HL-60/S4 treated with phorbol 12-myristate 13-acetate at 8.2 ng/mL for 4 days and 3 days (cell line): ENCODE data around the gene CES1.
"Not testable (repeated sequence)": the region's sequence is repeated elsewhere in the genome, so short reads cannot be mapped to it uniquely, and the experiment has no call there.

ENCODE experiments used
- in situ Hi-C: fragments of 300-500 bp; cut with MboI; formaldehyde crosslinking; loops from 2 replicates; pipeline ENCODE4 v1.15.0; 2022; ENCODE audit warnings: low sequenced_read_pairs

Gene CES1

DNA sequence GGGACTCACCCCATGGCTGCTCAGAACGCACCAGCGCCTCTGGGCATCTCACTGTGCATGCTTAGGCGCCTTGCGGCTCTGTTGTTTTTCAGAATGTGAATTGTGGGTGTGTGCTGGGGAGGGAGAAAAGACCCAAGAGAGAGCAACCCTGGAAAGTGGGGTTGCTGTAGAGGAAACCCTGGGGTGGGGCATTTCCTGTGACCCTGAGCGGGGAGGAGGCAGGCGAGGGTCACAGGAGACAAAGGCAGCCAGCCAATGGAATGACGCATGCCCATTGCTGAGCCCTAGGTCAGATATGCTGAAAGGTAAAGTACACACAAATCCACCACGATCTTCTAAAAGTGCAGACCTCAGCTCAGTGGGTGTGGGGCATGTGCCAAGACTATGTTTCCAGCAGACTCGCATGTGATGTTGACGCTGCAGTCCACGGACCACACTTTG is 39.9 kb downstream of the CES1 start:
- in situ Hi-C loops: not testable (repeated sequence)

- in situ Hi-C loops: not testable (repeated sequence)
Measured at GRCh38 chr16:55791512-55791911, 41.4 kb downstream of the CES1 start.

- in situ Hi-C loops: not testable (repeated sequence)
Measured at GRCh38 chr16:55790240-55790639, 42.7 kb downstream of the CES1 start.

- in situ Hi-C loops: not testable (repeated sequence)
Measured at GRCh38 chr16:55782793-55783091, 50.2 kb downstream of the CES1 start.

GRCh38 chr16:55782091-55782792 is 50.7 kb downstream of the CES1 start:
- in situ Hi-C loops: not testable (repeated sequence)

- in situ Hi-C loops: not testable (repeated sequence)
Measured at GRCh38 chr16:55781456-55781855, 51.4 kb downstream of the CES1 start.

DNA sequence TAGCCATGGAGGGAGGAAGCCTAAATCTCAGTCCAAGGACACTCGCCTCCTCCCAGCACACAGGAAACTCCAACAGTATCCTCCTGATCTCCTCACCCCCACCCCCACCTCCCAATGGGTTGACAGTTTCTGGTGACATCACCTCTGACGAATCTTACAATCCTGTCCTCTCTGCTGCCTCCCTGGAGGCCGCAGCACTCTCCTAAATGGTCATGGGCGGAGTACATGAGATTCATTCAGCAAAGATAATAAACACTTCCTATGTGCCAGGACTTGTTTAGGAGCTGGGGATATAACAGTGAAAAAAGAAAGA is 52.8 kb downstream of the CES1 start:
- in situ Hi-C loops: not testable (repeated sequence)

DNA sequence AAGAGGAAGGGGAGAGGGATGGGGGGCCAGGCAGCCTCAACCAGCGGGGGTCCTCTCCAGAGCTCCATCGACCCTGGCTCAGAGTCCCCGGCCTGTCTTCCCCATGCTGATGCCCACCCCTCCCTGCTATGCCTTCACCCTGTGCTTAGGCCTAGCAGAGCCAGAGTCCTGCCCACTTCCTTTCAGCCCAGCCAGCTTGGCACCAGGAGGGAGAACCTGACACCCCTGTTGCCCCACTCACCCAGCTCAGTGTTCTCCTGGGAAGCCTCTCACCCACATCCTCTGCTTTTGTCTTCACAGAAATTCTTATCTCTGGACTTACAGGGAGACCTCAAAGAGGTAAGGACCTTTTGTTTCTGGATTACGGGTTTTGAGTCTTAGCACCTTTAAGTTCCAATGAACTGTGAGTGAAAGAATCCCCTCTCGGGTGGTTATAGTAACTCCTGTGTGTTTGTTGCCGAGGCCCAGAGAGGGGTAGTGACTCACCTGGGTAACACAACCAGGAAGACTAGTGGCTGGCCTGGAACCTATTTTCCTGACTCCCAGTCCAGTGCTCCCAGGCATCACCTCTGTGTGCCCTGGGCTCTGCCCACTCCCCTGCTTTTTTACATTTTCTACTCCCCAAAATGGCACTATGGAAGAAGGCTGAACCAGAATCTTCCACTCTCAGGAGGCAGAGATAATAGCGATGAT is 53.3 kb downstream of the CES1 start:
- in situ Hi-C loops: no loop called here

- in situ Hi-C loops: no loop called here
Measured at GRCh38 chr16:55778757-55779156, 54.1 kb downstream of the CES1 start.

DNA sequence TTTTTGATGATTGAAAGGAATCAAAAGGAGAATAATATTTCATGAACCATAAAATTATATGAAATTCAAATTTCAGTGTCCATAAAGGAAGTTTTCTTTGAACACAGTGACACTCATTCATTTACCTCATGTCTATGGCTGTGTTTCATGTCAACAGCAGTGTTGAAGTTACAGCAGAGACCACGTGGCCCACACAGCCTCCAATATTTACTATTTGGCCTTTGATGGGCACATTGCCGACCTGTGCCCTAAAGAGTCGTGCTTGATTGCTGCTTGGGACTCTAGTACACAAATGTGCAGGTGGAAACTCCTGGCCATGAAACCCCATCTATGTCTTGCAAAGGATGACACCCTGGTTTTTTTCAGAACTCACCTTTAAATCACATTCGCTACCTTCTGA is 57.0 kb downstream of the CES1 start:
- in situ Hi-C loops: no loop called here

DNA sequence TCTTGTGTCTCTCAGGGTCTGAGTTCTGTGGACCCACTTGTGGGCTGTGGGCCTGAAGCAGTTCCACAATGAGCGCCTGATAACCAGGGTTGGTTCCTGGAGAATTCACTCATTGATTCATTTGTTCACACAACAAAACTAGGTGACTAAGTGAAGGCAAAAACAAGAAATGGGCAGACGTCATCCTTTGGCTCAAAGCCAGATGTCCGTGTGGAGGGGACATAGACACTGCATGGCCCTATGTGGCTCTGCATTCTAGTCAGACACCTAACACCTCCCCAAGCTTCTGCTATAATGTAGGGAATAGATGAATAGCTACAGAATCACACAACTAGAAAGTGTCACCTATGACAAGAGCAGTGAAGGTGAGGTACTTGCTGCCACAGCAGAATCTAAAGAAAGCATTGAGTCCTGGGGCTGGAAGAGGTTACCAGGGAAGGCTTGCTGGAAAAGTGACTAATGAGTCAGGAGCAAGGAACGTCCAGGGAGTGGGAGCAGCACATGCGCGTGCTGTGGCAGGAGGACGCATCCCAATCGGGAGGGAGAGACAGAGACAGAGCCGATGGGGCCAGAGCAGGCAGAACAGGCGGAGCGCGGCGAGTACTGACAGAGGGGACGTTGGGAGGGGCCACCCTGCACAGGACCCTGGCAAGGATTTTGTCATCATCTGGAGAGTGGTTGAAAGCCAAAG is 58.9 kb downstream of the CES1 start:
- in situ Hi-C loops: no loop called here

GRCh38 chr16:55765161-55765560 is 67.7 kb downstream of the CES1 start:
- in situ Hi-C loops: no loop called here

GRCh38 chr16:55760310-55761001 is 72.4 kb downstream of the CES1 start:
- in situ Hi-C loops: no loop called here

GRCh38 chr16:55759965-55760309 is 73.0 kb downstream of the CES1 start:
- in situ Hi-C loops: not testable (repeated sequence)

DNA sequence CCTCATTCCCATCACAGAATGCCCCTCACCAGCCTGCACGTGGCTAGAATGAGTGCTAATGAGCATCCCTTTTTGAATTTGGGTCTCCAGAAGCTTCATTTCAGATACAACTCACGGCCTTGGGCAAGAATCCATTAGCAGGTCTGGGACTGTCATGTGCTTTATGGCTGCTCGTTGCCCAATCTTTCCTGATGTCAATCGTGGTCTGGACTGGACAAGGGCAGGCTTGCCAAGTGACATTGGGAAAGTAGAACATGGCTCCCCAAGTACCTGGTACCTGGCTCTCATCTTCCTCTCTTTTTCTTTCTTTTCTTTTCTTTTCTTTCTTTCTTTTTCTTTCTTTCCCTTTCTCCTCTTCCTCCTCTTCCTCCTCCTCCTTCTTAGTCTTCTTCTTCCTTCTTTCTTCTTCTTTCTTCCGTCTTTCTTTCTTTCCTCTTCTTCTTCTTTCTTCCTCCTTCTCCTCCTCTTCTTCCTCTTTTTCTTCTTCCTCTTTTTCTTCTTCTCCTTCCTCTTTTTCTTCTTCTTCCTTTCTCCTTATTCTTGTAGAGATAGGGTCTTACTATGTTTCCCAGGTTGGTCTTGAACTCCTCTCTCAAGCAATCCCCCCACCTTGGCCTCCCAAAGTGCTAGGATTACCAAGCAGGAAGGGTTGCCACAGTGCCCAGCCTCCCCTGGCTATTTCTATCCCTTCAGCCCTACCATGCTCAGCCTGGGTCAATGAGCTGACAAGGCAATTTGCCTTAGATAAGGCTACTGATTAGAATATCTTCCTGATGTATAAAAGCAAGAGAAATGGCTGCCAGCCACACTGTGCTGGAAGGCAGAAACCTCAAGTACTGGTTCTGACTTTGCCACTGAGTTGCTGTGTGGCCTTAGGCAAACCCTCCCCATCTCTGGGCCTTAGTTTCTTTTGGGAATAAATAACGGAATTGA is 75.0 kb downstream of the CES1 start:
- in situ Hi-C loops: not testable (repeated sequence)

GRCh38 chr16:55756963-55757362 is 75.9 kb downstream of the CES1 start:
- in situ Hi-C loops: no loop called here

GRCh38 chr16:55754056-55754455 is 78.8 kb downstream of the CES1 start:
- in situ Hi-C loops: no loop called here

- in situ Hi-C loops: not testable (repeated sequence)
Measured at GRCh38 chr16:55753145-55753631, 79.7 kb downstream of the CES1 start.
